Erythroblast (primary cell): ENCODE measurements around the gene TMEM135.

Experiments used
- GATA1 ChIP-seq: IDR thresholded peaks from 2 replicates; pipeline ENCODE4 v1.6.1; 2011; ENCODE audit warnings: low read depth, mild to moderate bottlenecking, control low read depth, low read length, moderate library complexity
- POLR2A ChIP-seq: IDR thresholded peaks from 2 replicates; pipeline ENCODE4 v1.6.1; 2011; ENCODE audit warnings: mild to moderate bottlenecking, low read length

GRCh38 chr11:87255589-87255988 is 217.9 kb downstream of the TMEM135 start:
- no peak for TF ChIP-seq POLR2A
- TF ChIP-seq GATA1 = no peak
